Ishikawa (cell line): Measurements from ENCODE around the gene DPYD.

Experiments
- CEBPB ChIP-seq: IDR thresholded peaks from 2 replicates; pipeline ENCODE4 v1.6.1; 2012
- CREB1 ChIP-seq: IDR thresholded peaks from 2 replicates; pipeline ENCODE4 v1.6.1; 2012; ENCODE audit warnings: low read depth
- EGR1 ChIP-seq: IDR thresholded peaks from 2 replicates; pipeline ENCODE4 v1.6.1; 2012
- EP300 ChIP-seq: IDR thresholded peaks from 2 replicates; pipeline ENCODE4 v1.6.1; 2012; ENCODE audit warnings: borderline replicate concordance
- FOXM1 ChIP-seq: IDR thresholded peaks from 2 replicates; pipeline ENCODE4 v1.6.1; 2012; ENCODE audit warnings: low read depth, borderline replicate concordance
- NFIC ChIP-seq: IDR thresholded peaks from 2 replicates; pipeline ENCODE4 v1.6.1; 2012
- RAD21 ChIP-seq: IDR thresholded peaks from 2 replicates; pipeline ENCODE4 v1.6.1; 2012; ENCODE audit warnings: low read depth
- TAF1 ChIP-seq: IDR thresholded peaks from 2 replicates; pipeline ENCODE4 v1.6.1; 2012; ENCODE audit warnings: low read depth, mild to moderate bottlenecking
- TCF12 ChIP-seq: IDR thresholded peaks from 2 replicates; pipeline ENCODE4 v1.6.1; 2012; ENCODE audit warnings: low read depth
- TEAD4 ChIP-seq: IDR thresholded peaks from 2 replicates; pipeline ENCODE4 v1.6.1; 2012
- YY1 ChIP-seq: IDR thresholded peaks from 2 replicates; pipeline ENCODE4 v1.6.1; 2012; ENCODE audit warnings: low read depth
- ZBTB7A ChIP-seq: IDR thresholded peaks from 2 replicates; pipeline ENCODE4 v1.6.1; 2012; ENCODE audit warnings: low read depth
- TF ChIP-seq, protein P1 (sequence below): IDR thresholded peaks from 2 replicates; pipeline ENCODE4 v1.6.1; 2012
- TF ChIP-seq, protein P2 (sequence below): IDR thresholded peaks from 2 replicates; pipeline ENCODE4 v1.6.1; 2012; ENCODE audit warnings: low read depth, mild to moderate bottlenecking
- TF ChIP-seq, protein P3 (sequence below): IDR thresholded peaks from 2 replicates; pipeline ENCODE4 v1.6.1; 2012

Gene DPYD

DNA sequence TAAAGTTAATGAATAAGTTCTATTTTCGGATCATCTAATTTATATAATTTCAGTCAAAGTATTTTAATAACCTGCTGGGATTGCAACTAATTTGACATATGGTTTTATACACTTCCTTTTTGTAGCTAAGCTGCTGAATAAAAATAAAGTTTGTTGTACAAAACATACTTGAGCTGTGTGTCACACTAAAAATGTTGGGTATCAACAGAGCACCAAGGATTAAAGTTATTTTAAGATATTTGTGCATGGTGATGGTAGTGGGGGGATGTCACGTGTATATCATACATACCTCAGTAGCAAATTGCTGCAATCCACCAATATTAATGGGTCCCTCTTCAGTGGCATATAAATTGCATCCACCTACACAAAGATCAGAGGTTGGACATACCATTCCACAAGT lies 199.6 kb downstream of the DPYD start:
- TF ChIP-seq TEAD4 (no peak), YY1 (no peak), RAD21 (no peak), CEBPB (no peak), EGR1 (no peak), FOXM1 (no peak), NFIC (no peak), EP300 (no peak), CREB1 (no peak)
- TF ChIP-seq, protein P1, sequence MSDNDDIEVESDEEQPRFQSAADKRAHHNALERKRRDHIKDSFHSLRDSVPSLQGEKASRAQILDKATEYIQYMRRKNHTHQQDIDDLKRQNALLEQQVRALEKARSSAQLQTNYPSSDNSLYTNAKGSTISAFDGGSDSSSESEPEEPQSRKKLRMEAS = no peak
- TF ChIP-seq, protein P2, sequence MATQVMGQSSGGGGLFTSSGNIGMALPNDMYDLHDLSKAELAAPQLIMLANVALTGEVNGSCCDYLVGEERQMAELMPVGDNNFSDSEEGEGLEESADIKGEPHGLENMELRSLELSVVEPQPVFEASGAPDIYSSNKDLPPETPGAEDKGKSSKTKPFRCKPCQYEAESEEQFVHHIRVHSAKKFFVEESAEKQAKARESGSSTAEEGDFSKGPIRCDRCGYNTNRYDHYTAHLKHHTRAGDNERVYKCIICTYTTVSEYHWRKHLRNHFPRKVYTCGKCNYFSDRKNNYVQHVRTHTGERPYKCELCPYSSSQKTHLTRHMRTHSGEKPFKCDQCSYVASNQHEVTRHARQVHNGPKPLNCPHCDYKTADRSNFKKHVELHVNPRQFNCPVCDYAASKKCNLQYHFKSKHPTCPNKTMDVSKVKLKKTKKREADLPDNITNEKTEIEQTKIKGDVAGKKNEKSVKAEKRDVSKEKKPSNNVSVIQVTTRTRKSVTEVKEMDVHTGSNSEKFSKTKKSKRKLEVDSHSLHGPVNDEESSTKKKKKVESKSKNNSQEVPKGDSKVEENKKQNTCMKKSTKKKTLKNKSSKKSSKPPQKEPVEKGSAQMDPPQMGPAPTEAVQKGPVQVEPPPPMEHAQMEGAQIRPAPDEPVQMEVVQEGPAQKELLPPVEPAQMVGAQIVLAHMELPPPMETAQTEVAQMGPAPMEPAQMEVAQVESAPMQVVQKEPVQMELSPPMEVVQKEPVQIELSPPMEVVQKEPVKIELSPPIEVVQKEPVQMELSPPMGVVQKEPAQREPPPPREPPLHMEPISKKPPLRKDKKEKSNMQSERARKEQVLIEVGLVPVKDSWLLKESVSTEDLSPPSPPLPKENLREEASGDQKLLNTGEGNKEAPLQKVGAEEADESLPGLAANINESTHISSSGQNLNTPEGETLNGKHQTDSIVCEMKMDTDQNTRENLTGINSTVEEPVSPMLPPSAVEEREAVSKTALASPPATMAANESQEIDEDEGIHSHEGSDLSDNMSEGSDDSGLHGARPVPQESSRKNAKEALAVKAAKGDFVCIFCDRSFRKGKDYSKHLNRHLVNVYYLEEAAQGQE = no peak

DNA sequence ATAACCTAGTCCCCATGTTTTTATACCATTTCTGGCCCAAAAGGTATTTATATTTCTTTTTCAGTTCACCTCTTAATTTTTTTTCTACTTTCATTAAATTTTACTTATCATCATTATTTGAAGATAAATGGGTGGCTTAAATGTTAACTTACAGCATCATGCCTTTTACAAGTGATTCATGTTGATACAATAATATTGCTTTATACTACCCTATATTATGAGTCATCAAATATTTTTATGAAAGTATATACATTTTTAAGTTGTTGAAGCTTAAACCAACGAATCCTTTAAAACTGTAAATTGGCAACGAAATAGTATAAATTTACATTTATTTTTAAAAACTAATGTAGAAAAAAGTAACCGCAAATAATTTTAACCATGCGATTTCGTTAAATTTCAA lies 207.9 kb downstream of the DPYD start:
- TF ChIP-seq TEAD4 = no peak
- no peak for TF ChIP-seq EP300
- no peak for TF ChIP-seq TAF1
- TF ChIP-seq, protein P1 = no peak
- TF ChIP-seq YY1 = no peak
- no peak for TF ChIP-seq RAD21
- TF ChIP-seq CREB1 = no peak
- TF ChIP-seq, protein P2 = no peak
- no peak for TF ChIP-seq ZBTB7A
- TF ChIP-seq NFIC = no peak
- no peak for TF ChIP-seq TCF12

DNA sequence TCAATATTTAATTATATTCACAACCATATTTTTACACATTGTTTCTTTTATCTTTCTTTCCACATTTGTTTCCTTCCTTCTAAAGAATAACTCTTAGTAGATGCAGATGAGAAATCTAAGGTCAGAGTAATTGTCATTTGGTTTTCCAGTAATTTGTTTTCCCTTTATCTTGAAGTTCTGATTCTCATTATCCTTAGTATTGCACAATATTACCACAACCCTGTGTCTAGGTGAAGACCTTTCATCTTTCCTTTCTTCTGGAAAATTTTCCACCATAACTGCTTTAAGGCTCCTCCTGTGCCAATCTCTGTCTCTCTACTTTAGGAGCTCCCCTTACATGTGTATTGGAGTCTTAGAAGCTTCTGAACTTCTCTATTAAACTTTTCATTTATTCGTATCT lies 209.0 kb downstream of the DPYD start:
- TF ChIP-seq, protein P3, sequence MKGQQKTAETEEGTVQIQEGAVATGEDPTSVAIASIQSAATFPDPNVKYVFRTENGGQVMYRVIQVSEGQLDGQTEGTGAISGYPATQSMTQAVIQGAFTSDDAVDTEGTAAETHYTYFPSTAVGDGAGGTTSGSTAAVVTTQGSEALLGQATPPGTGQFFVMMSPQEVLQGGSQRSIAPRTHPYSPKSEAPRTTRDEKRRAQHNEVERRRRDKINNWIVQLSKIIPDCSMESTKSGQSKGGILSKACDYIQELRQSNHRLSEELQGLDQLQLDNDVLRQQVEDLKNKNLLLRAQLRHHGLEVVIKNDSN = no peak
- TF ChIP-seq CREB1 (no peak), YY1 (no peak), ZBTB7A (no peak), FOXM1 (no peak), CEBPB (no peak), TEAD4 (no peak), NFIC (no peak), TCF12 (no peak), EP300 (no peak), EGR1 (no peak), TAF1 (no peak)
- TF ChIP-seq, protein P2 = no peak

DNA sequence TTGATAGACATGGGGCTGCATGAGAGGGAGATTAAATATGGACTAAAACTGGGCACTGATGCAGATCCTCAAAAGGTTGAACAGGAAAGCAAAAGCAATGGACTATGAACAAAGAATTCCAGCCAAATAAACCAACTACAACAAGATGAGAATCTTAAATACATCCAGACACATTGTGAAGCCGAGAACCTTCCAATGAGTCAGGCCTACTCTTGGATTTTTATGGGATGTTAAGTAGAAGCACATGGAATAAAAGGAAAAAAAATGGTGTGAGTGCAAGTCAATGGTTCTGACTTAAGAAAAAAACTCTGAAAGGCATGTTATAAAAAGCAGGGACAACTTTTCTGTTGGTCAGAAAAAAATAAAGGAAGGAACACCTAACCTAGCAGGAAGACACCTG lies 227.2 kb downstream of the DPYD start:
- TF ChIP-seq RAD21 (no peak), EP300 (no peak), ZBTB7A (no peak), TEAD4 (no peak), CEBPB (no peak), TAF1 (no peak), EGR1 (no peak), NFIC (no peak), FOXM1 (no peak), YY1 (no peak), CREB1 (no peak), TCF12 (no peak)
- TF ChIP-seq, protein P2 = no peak
- TF ChIP-seq, protein P1 = no peak
- TF ChIP-seq, protein P3 = no peak
